Hindlimb muscle (tissue), 1 donor: ENCODE data around the gene CEP131. TPM values are rescaled to one million over a fixed set of nuclear protein-coding genes. Genes with fewer than 3 reads are reported as not detected.
"Not testable (repeated sequence)": the region's sequence is repeated elsewhere in the genome, so short reads cannot be mapped to it uniquely, and the experiment has no call there.

Experiments
- DNase-seq: peaks from one replicate; pipeline ENCODE4 v3.0.0-alpha.2; 2013
- polyA plus RNA-seq: library from polyadenylated mRNA; unstranded; fragments of 120-200 nt; gene quantifications from one replicate; pipeline ENCODE4 v1.2.1, GENCODE V29; 2013; ENCODE audit not compliant: insufficient read length

The CEP131 gene
- polyA plus RNA-seq, 1 donor: 15.4 TPM

DNA sequence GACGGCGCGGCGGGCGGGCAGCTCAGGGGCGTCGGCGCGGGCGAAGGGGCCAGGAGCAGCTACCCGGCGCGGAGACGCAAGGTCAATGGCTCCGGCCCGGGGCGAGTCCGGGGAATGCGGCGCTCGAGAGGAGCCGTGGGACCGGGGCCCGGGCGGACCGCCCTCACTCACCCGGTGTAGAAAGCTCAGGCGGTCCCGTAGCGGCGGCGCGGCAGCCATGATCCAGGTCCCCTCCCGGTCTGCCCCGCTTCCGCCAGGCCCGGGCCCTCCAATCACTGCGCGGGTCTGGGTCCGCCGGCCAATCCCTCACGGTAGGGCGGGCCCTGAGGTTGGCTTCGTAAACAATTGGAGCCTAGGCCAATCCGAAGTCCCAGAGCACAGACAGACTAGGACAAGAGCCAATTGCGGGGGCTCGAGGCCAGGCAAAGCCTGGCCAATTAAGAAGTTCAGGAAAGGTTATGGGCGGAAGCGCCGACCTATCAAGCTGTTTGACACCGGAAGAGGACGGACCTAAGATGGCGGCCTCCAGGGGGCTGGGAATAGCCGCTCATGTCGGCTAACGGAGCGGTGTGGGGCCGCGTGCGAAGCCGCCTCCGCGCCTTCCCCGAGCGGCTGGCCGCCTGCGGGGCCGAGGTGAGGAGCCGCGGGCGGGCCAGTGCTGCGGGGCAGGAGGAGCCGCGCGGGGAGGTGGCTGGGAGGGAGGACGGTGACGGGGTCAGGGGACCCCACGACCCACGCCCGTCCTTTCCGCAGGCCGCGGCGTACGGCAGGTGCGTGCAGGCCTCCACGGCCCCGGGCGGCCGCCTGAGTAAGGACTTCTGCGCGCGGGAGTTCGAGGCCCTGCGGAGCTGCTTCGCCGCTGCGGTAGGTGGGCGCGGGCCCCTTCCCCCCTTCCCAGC, 16.3 kb upstream of the CEP131 start, which contains the start of the genes NDUFAF8 and TEPSIN:
Gene NDUFAF8, plus strand, starts transcription at position 504 of the 899 bp plus-strand sequence. Its CDS starts 46 bp downstream, at position 550.
Gene TEPSIN, minus strand, starts transcription at position 241 of the 899 bp plus-strand sequence. Its CDS starts 22 bp downstream, at position 219.
- peak; percentile 99 for DNase-seq

DNA sequence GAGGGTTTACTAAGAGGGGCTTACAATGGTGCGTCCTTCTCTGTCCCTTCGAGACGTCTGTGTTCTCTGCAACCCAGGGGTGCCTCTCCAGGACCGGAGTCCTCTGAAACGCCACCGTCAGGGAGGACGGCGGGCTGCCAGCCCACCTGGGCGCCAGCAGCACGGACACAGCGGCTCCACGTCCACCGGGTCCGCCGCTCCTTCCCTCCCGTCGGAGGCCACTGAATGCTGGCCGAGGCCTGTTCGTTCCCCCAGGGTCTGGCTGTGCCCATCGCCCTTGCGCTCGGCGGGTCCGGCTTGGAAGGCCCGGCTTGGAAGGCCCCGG, 15.7 kb upstream of the CEP131 start:
- DNase-seq: no peak

DNA sequence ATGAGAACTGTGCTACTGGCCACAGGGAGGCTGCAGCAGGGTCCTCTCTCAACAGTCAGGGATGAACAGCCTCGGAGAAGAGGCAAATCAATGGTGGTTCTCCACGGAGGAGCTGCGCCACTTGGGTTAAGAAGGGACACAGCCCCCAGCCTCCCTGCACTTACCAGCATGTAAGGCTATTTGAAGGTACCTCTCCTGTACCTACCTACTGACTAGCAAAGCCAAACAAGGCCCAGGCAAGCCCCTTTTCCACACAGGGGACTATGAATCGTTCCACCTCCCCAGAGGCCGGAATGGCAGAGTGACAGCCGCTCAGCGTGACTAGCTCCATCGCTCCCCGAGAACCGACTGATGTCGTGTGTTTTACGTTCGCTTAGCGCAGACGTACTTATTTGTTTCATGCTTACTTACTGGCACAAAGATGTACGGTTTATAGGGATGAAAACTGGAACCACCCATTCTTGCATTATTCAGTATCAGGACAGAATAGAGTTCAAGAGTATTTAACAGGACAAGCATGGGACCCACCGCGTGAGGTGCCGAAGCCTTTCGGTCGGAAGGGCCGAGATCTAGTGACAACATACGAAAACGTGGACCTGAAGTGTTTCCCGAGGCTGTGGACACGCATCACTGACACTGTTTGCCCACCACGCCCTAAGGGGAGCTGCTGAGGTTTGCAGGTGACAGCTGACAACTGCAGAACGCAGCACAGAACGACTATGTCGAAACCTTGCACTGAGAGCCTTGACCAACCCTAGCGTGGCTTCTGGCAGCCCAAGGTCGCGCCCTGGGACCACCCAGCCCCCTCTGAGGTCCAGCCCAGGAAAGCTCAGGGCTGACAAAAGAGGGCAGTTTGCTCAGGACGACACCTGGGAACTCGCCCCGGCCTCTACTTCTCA, 15.1 kb upstream of the CEP131 start:
- DNase-seq: no peak

GRCh38 chr17:81236784-81237183, 14.0 kb upstream of the CEP131 start:
- DNase-seq: no peak

GRCh38 chr17:81235822-81236740, 13.3 kb upstream of the CEP131 start:
- no peak for DNase-seq

DNA sequence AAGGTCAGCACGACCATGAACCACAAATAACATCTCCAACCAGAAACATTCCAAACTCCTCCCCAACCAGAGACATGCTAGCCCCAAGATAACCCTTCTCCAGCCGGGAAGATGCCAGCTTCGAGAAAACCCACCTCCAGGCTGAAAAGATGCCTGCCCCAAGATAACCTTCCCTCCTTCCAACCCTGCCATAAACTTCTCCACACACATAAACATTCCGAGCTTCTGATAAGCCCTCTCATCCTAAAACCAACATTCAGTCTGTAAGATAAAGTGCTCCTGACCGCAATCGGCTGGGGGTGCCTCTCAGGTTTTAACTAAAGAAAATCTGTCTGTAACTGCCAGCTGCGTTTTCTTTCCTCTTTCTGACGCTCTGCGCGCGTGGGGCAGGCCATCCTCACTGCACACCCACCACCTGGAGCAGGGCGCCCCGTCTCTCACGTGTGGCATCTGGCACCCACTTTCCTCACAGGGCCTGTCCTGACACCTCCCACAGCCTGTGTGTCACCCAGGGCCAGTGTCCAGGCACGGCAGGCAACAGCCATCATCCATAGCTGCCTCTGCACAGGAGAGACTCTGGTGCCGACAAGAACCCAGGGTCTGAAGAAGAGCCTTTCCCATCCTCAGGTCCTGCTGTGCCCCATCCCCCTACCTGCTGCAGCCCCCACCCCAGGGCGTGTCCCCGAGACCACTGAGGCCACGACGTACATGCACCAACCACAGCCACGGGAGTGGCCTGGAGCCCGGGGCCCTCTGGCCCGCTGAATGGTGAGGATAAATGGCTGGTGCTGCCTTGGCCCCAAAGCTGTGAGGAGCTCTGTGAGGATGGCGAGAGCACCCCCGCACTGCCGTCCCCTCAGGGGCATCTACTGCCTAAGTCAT, 12.4 kb upstream of the CEP131 start:
- no peak for DNase-seq

GRCh38 chr17:81234506-81234855, 11.7 kb upstream of the CEP131 start:
- no peak for DNase-seq

GRCh38 chr17:81233811-81234505, 11.2 kb upstream of the CEP131 start:
- DNase-seq: no peak

- DNase-seq: no peak
Observed at GRCh38 chr17:81233316-81233715, 10.6 kb upstream of the CEP131 start.

- DNase-seq: no peak
Observed at GRCh38 chr17:81232616-81233241, 10.0 kb upstream of the CEP131 start.

- DNase-seq: no peak
Observed at GRCh38 chr17:81231766-81232581, 9.2 kb upstream of the CEP131 start.

GRCh38 chr17:81231121-81231645, 8.4 kb upstream of the CEP131 start:
- no peak for DNase-seq

DNA sequence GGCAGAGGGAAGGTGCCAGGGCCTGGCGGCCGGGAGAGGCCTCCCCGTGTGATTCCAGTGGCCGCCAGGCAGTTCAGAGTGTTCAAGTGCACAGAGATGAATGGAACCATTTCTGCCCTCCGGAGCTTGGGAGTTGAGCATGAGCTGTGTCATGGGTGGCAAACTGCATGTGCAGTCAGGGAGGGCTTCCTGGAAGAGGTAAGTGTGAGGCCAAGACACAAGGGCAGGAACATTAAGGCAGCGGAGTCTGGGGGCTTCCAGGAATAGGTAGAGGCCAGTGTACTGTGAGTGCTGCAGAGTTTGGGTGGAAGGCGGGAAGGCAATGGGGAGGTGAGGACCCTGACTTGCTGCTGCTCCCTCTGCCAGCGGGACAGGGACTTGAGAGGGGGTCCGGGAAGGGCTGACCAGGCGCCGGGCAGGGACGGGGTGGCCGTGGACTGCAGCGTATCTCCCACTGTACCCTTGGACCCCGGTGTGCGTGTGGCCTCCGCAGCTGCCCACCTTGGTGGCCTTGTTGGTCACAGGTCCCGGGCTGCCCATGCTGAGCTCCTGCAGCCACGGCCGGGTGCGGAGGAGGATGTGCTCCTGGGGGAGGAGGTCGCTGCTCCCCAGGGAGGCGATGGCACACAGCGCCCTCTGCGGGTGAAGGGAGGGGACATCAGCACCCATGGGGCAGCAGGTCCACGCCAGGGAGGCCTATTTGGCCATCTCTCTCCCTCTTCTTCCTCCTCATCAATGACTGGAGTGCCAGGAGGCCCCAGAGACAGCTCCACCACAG, 7.5 kb upstream of the CEP131 start:
- no peak for DNase-seq

- DNase-seq: no peak
Observed at GRCh38 chr17:81229666-81229920, 6.8 kb upstream of the CEP131 start.

GRCh38 chr17:81228834-81229665, 6.3 kb upstream of the CEP131 start:
- no peak for DNase-seq

- DNase-seq: no peak
Observed at GRCh38 chr17:81228420-81228819, 5.7 kb upstream of the CEP131 start.

GRCh38 chr17:81227630-81228029, 4.9 kb upstream of the CEP131 start:
- not testable (repeated sequence) for DNase-seq

GRCh38 chr17:81223762-81224130, 981 bp upstream of the CEP131 start:
- no peak for DNase-seq
